Liver (tissue), 9 donors: Measurements from ENCODE around the gene KCNN1. TPM values are rescaled to one million over a fixed set of nuclear protein-coding genes. Genes with fewer than 3 reads are reported as not detected.

Source experiments
- DNase-seq: peaks from one replicate; pipeline ENCODE4 v3.0.0-alpha.2; 2017; ENCODE audit warnings: low spot score
- H3K27ac ChIP-seq, 2 donors: one replicate each; pipeline ENCODE4 v1.7.0; 2013; ENCODE audit warnings: inconsistent platforms in 2 of 2, low read length in 2 of 2, control low read depth in 1 of 2, low read depth in 1 of 2, mild to moderate bottlenecking in 1 of 2
- H3K27me3 ChIP-seq, 4 donors: one replicate each; pipeline versions ENCODE4 v1.6.1 to v1.7.0; 2013; ENCODE audit warnings: low read length in 3 of 4, inconsistent platforms in 1 of 4, mild to moderate bottlenecking in 1 of 4, moderate library complexity in 1 of 4; ENCODE audit not compliant: control insufficient read depth in 4 of 4, insufficient read depth in 4 of 4
- H3K36me3 ChIP-seq, 4 donors: one replicate each; pipeline versions ENCODE4 v1.6.1 to v1.7.0; 2013; ENCODE audit warnings: low read length in 3 of 4, mild to moderate bottlenecking in 3 of 4, low read depth in 1 of 4, moderate library complexity in 1 of 4; ENCODE audit not compliant: control insufficient read depth in 4 of 4, insufficient read depth in 3 of 4
- H3K4me1 ChIP-seq, 4 donors: one replicate each; pipeline versions ENCODE4 v1.6.1 to v1.7.0; 2013; ENCODE audit warnings: low read length in 3 of 4, mild to moderate bottlenecking in 3 of 4, moderate library complexity in 1 of 4; ENCODE audit not compliant: control insufficient read depth in 4 of 4, insufficient read depth in 4 of 4
- H3K4me3 ChIP-seq, 3 donors: one replicate each; pipeline versions ENCODE4 v1.6.1 to v1.7.0; 2013; ENCODE audit warnings: low read length in 3 of 3, control low read depth in 1 of 3, low read depth in 1 of 3, mild to moderate bottlenecking in 1 of 3
- H3K9ac ChIP-seq, 2 donors: one replicate each; pipeline ENCODE4 v1.7.0; 2013; ENCODE audit warnings: low read length in 2 of 2, mild to moderate bottlenecking in 2 of 2, moderate library complexity in 2 of 2, control low read depth in 1 of 2, low read depth in 1 of 2
- H3K9me3 ChIP-seq, 4 donors: one replicate each; pipeline versions ENCODE4 v1.6.1 to v1.7.0; 2013; ENCODE audit warnings: low read length in 3 of 4; ENCODE audit not compliant: control insufficient read depth in 4 of 4
- ATF3 ChIP-seq: IDR thresholded peaks from 2 replicates; pipeline ENCODE4 v1.6.1; 2016; ENCODE audit warnings: antibody characterized with exemption
- FOXA1 ChIP-seq: IDR thresholded peaks from 2 replicates; pipeline ENCODE4 v1.6.1; 2016; ENCODE audit warnings: antibody characterized with exemption
- FOXA2 ChIP-seq: IDR thresholded peaks from 2 replicates; pipeline ENCODE4 v1.6.1; 2016; ENCODE audit warnings: antibody characterized with exemption
- GABPA ChIP-seq, 2 donors: IDR thresholded peaks in 1 of 2; conservative IDR thresholded peaks in 1 of 2; 2 replicates each; pipeline ENCODE4 v1.6.1; 2016; ENCODE audit warnings: antibody characterized with exemption in 2 of 2, mild to moderate bottlenecking in 1 of 2, moderate library complexity in 1 of 2
- HNF4A ChIP-seq, 2 donors: conservative IDR thresholded peaks; 2 replicates each; pipeline ENCODE4 v1.6.1; 2016; ENCODE audit warnings: antibody characterized with exemption in 2 of 2, mild to moderate bottlenecking in 2 of 2
- JUND ChIP-seq, 2 donors: IDR thresholded peaks; 2 replicates each; pipeline ENCODE4 v1.6.1; 2016; ENCODE audit warnings: antibody characterized with exemption in 2 of 2
- RAD21 ChIP-seq, 2 donors: IDR thresholded peaks; 2 replicates each; pipeline ENCODE4 v1.6.1; 2016; ENCODE audit warnings: antibody characterized with exemption in 2 of 2, mild to moderate bottlenecking in 2 of 2
- REST ChIP-seq: IDR thresholded peaks from 2 replicates; pipeline ENCODE4 v1.6.1; 2016; ENCODE audit warnings: antibody characterized with exemption, mild to moderate bottlenecking
- SP1 ChIP-seq: IDR thresholded peaks from 2 replicates; pipeline ENCODE4 v1.6.1; 2018; ENCODE audit warnings: antibody characterized with exemption, mild to moderate bottlenecking
- TAF1 ChIP-seq: conservative IDR thresholded peaks from 2 replicates; pipeline ENCODE4 v1.6.1; 2016; ENCODE audit warnings: antibody characterized with exemption, mild to moderate bottlenecking
- YY1 ChIP-seq: IDR thresholded peaks from 2 replicates; pipeline ENCODE4 v1.6.1; 2016; ENCODE audit warnings: antibody characterized with exemption, mild to moderate bottlenecking
- WGBS: extraction: QIAGEN DNeasy Blood & Tissue Kit; methylation state at CpG from one replicate; pipeline ENCODE4 v1.1.7; 2013; 5-methylcytosine and 5-hydroxymethylcytosine counted together
- polyA plus RNA-seq, 2 donors: library from polyadenylated mRNA; stranded (reverse) in 1 of 2; unstranded in 1 of 2; fragments of 200-250 nt in 1 of 2; fragments of >200 nt in 1 of 2; fragmentation: Nextera tagmentation in 1 of 2; extraction: Ambion mirVana in 1 of 2; gene quantifications; one replicate each; pipeline versions ENCODE4 v1.2.1 to v1.2.3, GENCODE V29; 2013 to 2015
- total RNA-seq, 2 donors: library from RNA; depleted of rRNA; stranded (reverse); fragments of >200 nt; gene quantifications; one replicate each; pipeline ENCODE4 v1.2.3, GENCODE V29; 2014
- TF ChIP-seq, protein P1 (sequence below): fragments of 150-350 bp; IDR thresholded peaks from 2 replicates; pipeline ENCODE4 v1.5.1; 2017; ENCODE audit warnings: improper control_type of control experiment, low read depth, low read length; ENCODE audit not compliant: missing input control
- TF ChIP-seq, protein P2 (sequence below): IDR thresholded peaks from 2 replicates; pipeline ENCODE4 v1.6.1; 2016; ENCODE audit warnings: antibody characterized with exemption
- TF ChIP-seq, protein P3 (sequence below): IDR thresholded peaks from 2 replicates; pipeline ENCODE4 v1.6.1; 2016; ENCODE audit warnings: antibody characterized with exemption
- donor health status: healthy.
- donor health status: healthy.
- donor health status: healthy.
- donor health status: healthy.
- donor health status: healthy.

The KCNN1 gene
- total and polyA plus RNA-seq, 4 donors = 0.05 to 0.08 (median 0.05) TPM; not detected in 1

DNA sequence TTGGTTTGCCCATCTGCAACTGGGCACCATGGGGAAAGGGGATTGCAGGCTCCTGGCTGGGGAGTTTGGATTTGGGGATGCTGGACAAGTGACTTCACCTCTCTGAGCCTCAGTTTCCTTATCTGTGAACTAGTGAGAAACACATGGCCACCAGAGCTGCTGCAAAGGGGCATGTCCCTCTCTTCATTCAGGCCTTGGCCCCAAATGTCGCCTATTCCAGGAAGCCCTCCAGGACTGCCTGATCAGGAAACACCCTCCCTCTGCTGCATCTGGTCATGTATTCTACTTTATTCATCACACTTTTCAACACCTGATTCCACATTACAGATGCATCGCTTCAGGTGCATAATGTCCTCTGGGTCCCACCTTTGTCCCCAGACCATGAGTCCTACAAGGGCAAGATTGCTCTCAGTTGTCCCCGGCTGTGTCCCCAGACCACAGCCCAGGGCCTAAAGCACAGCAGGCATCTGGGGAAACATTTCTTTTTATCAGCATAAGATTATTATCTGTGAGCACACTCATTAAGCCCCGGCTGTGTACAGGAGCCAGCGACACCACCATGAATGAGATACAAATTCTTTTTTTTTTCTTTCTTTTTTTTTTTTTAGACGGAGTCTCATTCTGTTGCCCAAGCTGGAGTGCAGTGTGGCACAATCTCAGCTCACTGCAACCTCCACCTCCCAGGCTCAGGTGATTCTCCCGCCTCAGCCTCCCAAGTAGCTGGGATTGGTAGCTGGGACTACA lies 78.6 kb downstream of the KCNN1 start:
- Histone ChIP-seq H3K27me3 (no peaks in the 10 kb centered on the region), H3K9ac (peak overlapping the region; percentile 68 to 77), H3K27ac (peak overlapping the region; percentile 90 to 96), H3K9me3 (no peaks in the 10 kb centered on the region), H3K36me3 (no peaks in the 10 kb centered on the region), H3K4me3 (peak overlapping the region; percentile 30 to 41 (median 30)), H3K4me1 (peaks cover 2 to 29% (median 17%) of the 10 kb centered on the region in 4 donors)
- TF ChIP-seq, protein P1, sequence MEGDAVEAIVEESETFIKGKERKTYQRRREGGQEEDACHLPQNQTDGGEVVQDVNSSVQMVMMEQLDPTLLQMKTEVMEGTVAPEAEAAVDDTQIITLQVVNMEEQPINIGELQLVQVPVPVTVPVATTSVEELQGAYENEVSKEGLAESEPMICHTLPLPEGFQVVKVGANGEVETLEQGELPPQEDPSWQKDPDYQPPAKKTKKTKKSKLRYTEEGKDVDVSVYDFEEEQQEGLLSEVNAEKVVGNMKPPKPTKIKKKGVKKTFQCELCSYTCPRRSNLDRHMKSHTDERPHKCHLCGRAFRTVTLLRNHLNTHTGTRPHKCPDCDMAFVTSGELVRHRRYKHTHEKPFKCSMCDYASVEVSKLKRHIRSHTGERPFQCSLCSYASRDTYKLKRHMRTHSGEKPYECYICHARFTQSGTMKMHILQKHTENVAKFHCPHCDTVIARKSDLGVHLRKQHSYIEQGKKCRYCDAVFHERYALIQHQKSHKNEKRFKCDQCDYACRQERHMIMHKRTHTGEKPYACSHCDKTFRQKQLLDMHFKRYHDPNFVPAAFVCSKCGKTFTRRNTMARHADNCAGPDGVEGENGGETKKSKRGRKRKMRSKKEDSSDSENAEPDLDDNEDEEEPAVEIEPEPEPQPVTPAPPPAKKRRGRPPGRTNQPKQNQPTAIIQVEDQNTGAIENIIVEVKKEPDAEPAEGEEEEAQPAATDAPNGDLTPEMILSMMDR = no peak
- TF ChIP-seq TAF1 = peak; percentile 17
- DNase-seq = no peak
- 70% methylated on average over 7 of the region's 7 CpGs for WGBS

DNA sequence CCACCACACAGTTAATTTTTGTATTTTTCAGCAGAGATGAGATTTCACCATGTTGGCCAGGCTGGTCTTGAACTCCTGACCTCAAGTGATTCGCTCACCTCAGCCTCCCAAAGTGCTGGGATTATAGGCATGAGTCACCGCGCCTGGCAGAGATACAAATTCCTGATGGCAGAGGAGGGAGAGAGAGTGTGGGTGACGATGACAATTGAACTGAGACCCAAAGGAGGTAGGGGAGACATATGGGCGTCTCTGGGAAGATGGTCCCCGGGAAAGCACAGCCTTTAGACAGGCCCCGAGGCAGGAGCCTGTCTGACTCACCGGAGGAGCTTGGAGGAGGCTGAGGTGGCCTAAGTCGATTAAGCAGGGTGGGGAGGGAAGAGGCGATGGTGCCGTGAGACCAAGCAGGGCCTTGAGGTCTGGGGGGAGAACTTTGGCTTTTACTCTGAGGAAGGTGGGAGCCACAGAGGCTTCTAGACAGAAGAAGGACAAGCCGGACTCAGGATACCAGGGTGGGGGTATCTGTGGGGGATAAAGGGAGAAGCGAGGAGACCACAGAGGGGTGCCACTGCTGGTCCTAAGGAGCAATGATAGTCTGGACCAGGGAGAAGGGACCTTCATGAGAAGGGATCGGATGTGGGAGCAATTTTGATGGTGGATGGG lies 79.3 kb downstream of the KCNN1 start:
- WGBS = 71% methylated on average over 14 of the region's 14 CpGs
- H3K27ac ChIP-seq = peak overlapping the region; percentile 90 to 96
- H3K4me1 ChIP-seq = peaks cover 2 to 31% (median 19%) of the 10 kb centered on the region in 4 donors
- no peak overlapping the region for H3K4me3 ChIP-seq
- peak overlapping the region in 1 of 2 donors; percentile 48 for H3K9ac ChIP-seq
- no peak for DNase-seq
- no peaks in the 10 kb centered on the region for H3K36me3 ChIP-seq
- H3K9me3 ChIP-seq = no peaks in the 10 kb centered on the region
- TF ChIP-seq FOXA2 (no peak), HNF4A (conservative IDR thresholded peaks at IDR 0.05) (peak in 1 of 2 donors; percentile 6), JUND (IDR thresholded peaks at IDR 0.05) (peak in 1 of 2 donors; percentile 87)
- no peaks in the 10 kb centered on the region for H3K27me3 ChIP-seq

- Histone ChIP-seq H3K9me3 (no peaks in the 10 kb centered on the region), H3K27ac (peak overlapping the region; percentile 88 to 94), H3K27me3 (no peaks in the 10 kb centered on the region), H3K36me3 (no peaks in the 10 kb centered on the region), H3K4me3 (no peak overlapping the region), H3K4me1 (peaks cover 2 to 41% (median 24%) of the 10 kb centered on the region in 4 donors), H3K9ac (no peak overlapping the region)
- DNase-seq = no peak
- 14% methylated on average over 10 of the region's 10 CpGs for WGBS
- TF ChIP-seq, protein P1 = no peak
- TF ChIP-seq FOXA2 = peak; percentile 17
- peak; percentile 68 for TF ChIP-seq SP1
- TF ChIP-seq GABPA (IDR thresholded peaks at IDR 0.05 in 1 of 2, conservative IDR thresholded peaks at IDR 0.05 in 1 of 2) = peak; percentile 74 to 92
- TF ChIP-seq FOXA1 = peak; percentile 57
- TF ChIP-seq YY1 = peak; percentile 92
- no peak for TF ChIP-seq ATF3
- TF ChIP-seq TAF1 = peak; percentile 35
- TF ChIP-seq, protein P2, sequence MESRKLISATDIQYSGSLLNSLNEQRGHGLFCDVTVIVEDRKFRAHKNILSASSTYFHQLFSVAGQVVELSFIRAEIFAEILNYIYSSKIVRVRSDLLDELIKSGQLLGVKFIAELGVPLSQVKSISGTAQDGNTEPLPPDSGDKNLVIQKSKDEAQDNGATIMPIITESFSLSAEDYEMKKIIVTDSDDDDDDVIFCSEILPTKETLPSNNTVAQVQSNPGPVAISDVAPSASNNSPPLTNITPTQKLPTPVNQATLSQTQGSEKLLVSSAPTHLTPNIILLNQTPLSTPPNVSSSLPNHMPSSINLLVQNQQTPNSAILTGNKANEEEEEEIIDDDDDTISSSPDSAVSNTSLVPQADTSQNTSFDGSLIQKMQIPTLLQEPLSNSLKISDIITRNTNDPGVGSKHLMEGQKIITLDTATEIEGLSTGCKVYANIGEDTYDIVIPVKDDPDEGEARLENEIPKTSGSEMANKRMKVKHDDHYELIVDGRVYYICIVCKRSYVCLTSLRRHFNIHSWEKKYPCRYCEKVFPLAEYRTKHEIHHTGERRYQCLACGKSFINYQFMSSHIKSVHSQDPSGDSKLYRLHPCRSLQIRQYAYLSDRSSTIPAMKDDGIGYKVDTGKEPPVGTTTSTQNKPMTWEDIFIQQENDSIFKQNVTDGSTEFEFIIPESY = peak; percentile 83
- TF ChIP-seq, protein P3, sequence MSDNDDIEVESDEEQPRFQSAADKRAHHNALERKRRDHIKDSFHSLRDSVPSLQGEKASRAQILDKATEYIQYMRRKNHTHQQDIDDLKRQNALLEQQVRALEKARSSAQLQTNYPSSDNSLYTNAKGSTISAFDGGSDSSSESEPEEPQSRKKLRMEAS = peak; percentile 95
- TF ChIP-seq HNF4A (conservative IDR thresholded peaks at IDR 0.05) = peak; percentile 15 to 63
- peak in 1 of 2 donors; percentile 76 for TF ChIP-seq JUND (IDR thresholded peaks at IDR 0.05)
- peak; percentile 85 for TF ChIP-seq REST
- TF ChIP-seq RAD21 (IDR thresholded peaks at IDR 0.05) = peak; percentile 36 to 49
These were observed 82.5 kb downstream of the KCNN1 start for GRCh38 chr19:18049385-18049784.
